Dedifferentiated amniotic fluid mesenchymal stem cell (primary cell): ENCODE results near the gene DDAH1.

ENCODE experiments used
- DNase-seq: peaks from one replicate; pipeline ENCODE4 v3.0.0-alpha.2; 2016; ENCODE audit errors: extremely low spot score

The DDAH1 gene

DNA sequence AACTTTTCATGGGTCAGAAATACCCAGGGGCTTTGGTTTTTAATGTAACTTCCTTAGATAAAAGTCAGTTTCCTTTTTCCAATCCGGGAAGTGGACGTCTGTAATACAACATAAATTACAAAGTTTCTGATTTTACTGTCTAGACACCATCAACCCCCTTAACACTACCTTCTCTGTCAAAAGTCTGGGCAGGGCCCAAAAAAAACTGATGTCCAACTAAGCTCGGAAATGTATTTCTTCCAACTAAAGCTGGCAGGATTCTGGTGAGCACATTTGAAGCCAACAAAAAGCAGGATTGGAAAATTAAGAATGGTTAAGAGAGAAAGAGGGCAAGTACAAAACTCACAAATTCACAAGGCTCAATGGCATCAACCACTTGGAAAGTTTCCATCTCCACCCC, 24.3 kb downstream of the DDAH1 start:
- DNase-seq, result no peak

DNA sequence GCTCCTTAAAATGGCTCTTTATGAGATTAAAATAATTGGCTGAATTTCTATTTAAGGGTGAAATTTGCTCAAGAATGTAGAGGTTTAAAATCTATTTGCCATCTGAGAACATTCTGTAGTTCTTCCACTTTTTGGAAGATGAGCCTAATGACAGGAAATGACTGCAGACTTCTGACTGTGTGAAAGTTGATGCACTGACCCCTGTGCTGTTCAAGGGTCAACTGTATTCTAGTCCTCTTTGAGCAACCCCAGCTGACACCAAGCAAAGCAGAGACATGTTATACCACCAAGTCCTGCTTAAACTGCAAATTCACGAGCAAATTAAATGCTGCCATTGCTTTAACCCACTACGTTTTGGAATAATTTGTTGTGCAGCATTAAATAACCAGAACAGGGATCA, 26.6 kb downstream of the DDAH1 start:
- DNase-seq, result no peak

DNA sequence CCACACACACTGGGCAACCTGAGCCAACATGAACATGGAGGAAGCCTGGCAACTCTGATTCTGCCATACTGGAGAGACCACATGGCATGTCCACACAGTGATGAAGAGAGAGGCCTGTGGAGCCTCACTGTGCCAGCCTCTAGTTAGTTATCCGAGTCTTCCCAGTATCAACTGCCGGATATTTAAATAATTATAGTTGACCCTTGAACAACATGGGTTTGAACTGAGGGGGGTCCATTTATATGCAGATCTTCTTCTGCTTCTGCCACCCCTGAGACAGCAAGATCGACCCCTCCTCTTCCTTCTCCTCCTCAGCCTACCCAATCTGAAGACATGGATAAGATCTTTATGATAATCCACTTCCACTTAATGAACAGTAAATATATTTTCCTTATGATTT, 27.8 kb downstream of the DDAH1 start:
- no peak for DNase-seq

DNA sequence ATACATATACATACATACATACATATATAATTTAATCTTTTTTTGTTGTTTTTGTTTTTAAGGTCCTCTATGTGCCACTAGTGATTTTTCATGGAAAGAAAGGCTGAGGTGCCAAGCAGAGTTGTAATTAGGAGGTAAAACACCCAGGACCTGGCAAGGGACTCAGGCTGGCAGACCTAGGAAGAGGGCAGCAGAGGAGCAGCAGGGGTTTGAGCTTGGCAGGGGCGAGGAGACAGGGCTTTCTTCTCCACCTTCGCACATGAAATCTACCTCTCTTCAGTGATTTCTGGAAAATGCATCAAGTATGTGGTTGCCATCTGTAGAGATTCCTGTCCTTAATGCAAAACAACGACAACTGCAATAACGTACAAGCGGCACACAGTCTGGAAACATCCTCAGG, 31.9 kb downstream of the DDAH1 start:
- no peak for DNase-seq

DNA sequence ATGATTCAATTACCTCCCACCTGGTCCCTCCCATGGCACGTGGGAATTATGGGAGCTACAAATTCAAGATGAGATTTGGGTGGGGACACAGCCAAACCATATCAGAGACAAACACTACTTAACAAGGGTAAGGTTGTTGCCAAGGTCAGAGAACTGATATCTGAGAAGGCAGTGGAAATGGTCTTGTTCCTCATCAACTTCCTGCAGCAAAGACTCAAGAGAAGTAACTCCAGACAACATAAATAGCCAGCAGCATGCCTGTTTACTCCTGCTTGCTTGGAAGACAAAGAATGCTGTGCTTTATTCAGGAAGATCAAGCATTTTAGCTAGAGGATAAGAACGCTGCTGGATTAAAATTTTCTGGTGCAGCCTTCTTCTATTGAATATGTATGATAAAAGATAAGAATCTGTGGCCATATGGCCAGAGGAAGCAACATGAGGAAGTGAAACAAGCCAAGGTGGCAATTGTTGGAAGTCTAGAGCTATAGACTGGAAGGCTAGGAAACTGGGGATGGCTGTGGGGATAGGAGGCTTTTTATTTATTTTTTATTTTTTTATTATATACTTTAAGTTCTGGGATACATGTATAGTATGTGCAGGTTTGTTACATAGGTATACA, 36.4 kb downstream of the DDAH1 start:
- no peak for DNase-seq

DNA sequence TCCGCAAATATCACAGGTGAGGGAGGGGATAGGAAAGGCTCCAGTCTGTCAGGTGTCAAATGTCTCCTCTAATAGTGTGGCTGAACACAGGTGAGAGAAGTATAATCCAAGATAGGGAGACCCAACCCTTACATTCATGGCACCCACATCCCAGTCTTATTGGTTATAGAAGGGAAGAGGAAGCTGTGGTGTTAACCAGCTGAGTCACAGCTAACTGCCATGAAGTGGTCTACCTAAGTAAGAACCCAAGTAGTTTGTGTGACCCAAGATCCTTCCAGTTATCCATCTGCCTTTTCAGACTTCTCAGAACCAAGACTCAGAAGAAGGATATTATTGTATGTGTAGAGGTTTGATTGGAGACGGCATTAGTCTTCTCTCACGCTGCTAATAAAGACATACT, 37.1 kb downstream of the DDAH1 start:
- DNase-seq, result no peak

DNA sequence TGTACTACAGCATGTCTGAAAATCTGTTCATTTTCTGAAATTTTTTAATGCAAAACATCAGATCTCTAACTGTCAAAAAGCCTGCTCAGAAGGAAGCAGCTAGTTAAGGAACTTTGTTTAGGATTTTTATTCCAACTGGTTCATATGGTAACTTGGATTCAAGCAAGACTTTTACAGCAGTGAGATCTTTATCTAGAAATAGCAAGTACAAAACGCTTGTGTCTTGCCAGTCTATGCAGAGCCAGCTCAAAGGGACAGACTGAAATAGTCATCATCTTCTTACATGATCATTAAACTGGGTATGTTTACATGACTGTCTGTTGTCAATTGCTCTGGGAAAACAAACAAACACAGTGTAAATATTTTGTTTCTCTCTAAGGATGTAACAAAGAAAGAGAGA, 37.6 kb downstream of the DDAH1 start:
- peak; percentile 65 for DNase-seq

DNA sequence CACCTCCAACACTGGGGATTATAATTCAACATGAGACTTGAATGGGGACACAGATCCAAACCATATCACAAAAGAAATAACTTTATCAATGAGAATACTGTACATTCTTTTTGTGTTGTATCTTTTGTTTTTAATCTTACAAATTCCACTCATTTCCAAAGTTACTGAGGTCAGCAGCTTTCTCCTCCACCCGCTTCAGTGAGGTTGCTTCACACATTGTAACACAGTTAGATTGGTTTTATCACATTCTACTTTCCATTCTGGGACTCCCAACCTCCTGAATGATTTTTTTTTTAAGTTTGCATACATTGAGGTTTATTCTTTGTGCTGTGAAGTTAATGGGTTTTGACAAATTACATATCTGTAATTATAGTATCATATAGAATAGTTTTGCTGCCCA, 43.8 kb downstream of the DDAH1 start:
- no peak for DNase-seq

DNA sequence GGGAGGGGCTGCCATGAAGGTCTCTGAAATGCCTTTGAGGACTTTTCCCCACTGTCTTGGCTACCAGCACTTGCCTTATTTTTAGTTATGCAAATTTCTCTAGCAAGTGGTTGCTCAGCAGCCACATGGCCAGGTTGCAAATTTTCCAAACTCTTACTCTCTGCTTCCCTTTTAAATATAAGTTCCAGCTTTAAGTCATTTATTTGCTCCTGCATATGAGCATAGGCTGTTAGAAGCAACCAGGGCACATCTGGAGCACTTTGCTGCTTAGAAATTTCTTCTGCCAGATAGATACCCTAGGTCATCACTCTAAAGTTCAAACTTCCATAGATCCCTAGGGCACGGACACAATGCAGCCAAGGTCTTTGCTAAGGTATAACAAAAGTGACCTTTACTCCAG, 44.8 kb downstream of the DDAH1 start:
- no peak for DNase-seq

DNA sequence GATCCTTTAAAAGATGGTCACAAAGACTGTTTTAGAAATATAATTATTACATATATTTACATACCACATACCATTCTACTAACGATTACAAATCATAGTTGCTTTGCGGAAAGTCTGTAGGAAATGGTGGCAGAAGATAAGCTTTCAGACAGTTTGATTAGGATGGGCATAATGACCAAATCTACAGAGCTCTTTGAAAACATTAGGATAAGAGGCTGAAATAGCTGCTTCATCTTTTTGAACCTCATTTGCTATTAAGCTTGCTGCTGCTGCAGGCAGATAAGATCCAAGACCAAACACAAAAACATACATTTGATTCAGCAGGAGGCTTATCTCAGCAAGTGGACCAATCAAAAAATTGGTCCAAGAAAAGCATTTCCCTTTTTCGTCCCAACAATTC, 47.1 kb downstream of the DDAH1 start:
- DNase-seq, result no peak

DNA sequence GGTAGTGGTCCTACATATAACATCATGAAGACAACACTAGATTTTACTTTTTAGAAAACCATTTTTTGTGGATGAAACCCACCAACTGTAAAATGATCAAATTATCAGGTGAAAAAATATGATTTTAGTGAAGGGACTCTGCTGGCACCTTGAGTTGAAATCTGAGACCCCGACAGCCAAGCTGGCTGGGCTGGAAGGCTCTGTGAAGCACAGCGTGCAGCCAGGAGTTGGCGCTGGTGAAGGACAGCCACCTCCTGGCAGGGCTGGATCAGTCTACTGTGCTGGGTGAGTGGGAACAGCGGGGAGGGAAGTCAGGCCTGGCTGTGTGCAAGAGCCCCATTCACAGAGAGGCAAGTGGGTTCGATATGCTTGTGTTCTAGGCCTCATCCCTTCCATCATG, 47.9 kb downstream of the DDAH1 start:
- no peak for DNase-seq

DNA sequence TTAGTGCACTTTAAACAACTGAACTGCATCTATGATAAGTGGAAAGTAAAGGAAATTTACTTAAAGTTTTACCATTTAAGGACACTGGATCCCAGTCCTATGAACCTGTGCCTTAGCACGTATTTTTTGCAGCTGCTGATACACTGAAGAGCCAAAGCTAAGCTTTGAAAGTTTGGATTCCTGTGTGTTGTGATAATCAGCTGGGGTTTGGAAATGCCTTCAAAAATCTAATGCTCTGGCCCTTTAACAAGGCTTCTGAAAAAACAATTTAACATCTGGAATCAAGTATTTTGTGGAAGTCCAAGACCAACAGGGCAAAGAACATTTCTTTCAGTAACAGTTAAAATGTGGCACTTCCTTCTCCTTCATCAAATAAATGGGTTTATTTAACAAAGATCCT, 51.8 kb downstream of the DDAH1 start:
- DNase-seq, result peak; percentile 49

DNA sequence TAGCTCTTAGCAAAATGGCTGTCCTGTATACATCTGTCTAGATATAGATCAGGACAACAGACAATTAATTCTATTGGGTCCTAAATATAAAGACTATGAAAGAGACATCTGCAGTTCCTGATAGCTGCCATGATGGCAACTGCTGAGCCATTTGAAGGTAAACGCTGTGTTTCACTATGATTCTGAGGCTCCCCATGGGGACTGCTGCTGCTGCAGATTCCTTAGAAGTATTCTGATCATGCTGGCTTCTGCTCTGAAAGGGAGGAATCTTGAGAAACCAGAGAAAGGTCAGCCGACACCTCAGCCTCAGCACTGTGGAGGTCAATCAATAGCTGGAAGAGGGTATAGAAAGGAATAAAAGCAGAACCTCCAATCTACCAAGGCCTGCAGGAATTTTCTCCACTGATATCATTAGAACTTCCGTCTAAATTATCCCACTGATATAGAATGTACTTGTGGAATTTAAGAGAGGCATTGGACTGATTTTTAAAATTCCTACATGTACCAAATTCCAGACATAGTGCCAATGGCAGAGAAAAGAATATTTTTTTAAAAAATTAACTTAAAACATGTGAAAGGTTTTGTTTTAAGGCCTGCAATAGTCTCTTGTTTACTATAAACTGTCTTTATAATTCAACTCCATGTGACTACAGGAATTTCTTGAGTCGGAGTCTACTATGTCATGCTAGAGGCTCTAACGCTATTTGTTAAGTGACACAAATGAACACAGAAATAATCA, 53.2 kb downstream of the DDAH1 start:
- DNase-seq, result peak; percentile 40

DNA sequence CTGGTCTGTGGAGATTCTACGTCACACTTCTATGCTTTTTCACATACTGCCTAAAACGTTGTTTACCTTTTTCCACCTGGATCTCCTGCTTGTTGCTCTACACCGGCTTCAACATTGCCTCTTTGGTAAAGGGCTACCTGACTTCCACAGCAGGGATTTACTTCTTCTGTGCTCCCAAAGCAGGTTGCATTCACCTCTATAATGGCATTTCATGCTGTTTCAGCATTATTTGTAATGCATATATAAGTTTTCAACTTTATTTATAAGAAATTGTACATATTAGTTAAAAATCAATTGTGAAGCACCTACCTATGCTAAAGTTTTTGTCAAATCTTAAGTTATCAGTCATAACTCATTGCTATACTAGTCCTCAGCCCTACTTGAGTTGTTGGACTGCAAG, 55.4 kb downstream of the DDAH1 start:
- DNase-seq, result no peak

DNA sequence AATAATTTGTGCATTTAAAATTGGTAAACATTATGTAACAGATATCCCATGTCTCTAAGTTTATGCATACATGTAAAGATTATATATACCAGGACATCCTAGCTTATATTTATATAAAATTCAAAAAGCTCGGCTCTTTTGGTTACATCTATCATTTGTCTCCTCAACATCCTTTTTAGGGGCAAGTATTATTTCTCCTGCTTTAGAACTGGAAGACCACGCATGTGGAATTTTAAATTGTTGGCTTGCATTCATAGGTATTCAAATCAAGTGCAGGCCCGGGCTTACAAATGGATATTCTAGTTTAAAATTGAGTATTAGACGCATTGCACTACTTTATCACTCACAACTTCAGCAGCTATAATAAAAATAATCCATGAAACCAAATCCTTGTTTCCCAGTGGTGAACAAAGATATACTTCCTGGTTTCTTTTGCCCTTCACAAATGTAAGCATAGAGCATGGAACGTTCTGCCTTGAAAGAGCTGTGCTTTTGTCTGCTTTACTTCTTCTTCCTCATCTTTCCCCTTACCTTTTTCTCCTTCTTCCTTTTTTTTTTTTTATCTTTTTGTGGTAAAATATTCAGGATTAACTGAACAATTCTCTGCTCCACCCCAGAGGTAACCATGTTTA, 57.1 kb downstream of the DDAH1 start:
- no peak for DNase-seq

DNA sequence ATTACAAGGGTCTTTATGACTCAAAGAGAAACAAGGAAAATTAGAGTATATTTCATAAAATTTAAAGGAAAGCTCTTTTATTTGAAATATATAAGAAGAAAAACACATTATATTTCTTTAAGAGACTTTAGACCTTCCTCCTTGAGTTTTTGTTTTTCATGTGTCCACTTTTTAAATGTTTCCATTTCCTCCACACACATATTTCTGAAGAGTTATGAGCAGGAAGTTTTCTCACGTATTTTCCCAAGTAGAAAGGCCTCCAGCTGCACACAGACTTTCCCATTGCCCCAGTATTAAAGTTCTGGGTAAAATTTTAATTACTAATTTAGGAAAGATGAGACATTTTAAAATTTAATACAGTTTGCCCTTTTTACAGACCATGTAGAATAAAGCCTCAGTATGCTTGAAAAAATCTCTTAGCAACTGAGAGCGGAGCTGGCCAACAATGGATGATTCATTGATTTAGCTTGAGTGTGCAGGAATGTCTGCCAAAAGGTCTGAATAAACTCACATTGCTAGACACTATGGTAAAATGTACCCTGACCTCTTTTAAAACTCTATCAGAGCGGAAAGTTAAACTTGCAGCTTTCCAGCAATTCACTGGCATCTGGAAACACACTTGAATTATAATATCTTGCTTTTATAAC, 57.9 kb downstream of the DDAH1 start:
- DNase-seq, result peak; percentile 93

DNA sequence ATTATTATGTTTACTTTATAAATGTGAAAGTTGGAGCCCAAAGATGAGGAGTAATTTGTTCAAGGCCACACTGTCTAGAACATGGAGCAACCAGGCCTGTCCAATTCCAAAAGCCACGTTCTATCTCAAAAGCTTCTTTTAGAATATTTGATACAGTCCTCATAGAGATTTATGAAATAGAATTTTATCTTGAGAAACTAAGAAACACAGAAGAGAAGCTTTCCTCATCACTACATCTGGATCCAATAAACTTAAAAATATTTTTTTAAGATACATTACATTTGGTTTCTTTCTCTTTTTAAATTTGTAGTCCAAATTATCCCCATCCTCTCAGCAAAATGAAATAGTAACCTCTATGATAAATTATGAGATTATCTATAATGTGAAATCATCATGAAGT, 58.9 kb downstream of the DDAH1 start:
- peak; percentile 32 for DNase-seq

DNA sequence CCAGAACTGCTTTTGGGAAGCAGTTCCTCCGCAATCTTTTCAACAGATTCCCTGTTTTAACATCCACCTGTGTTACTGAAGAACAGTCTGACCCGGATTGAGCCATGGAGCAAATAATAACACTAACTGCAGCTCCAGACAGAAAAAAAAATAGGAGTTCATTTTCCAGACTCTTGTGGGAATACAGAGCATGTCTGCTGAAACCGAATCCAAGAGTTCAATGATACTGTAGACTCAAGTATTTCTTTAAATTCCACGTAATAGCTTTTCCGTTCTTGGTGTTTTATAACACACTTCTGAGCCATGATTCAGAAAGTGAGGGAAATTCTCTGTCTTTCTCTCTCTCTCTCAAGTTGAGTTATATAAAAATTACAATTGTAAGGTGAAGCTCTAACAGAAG, 60.6 kb downstream of the DDAH1 start:
- DNase-seq, result no peak

DNA sequence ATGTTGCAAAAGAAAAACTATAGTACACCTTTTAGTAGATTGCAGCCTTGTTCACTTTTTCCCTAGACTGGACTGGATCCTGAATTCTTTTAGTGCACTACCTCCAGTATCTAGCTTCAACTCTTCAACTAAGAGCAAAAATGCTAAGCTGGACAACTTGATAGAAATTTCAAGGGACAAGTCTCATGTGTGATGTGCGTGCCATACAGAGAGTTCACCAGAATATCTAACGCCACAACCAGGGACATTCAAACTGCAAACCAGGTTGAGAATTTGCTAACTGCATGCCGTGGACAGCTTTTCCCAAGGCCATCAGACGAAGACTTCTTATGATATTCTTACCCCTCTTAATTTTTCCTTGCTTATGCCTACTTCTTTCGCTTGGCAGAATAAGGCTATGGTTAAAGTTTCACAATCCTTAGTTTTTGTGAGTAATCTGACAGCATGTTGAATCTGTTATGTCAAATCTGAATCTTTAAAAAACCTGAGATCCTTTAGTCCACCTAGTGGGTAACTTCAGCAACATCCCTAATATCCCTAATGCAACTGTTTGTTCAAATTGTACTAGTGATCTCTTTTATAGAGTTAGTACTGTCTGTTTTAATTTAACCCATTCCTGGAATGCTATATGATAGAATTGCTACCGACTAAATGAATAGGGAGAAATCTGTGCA, 66.4 kb downstream of the DDAH1 start:
- DNase-seq, result peak; percentile 38

DNA sequence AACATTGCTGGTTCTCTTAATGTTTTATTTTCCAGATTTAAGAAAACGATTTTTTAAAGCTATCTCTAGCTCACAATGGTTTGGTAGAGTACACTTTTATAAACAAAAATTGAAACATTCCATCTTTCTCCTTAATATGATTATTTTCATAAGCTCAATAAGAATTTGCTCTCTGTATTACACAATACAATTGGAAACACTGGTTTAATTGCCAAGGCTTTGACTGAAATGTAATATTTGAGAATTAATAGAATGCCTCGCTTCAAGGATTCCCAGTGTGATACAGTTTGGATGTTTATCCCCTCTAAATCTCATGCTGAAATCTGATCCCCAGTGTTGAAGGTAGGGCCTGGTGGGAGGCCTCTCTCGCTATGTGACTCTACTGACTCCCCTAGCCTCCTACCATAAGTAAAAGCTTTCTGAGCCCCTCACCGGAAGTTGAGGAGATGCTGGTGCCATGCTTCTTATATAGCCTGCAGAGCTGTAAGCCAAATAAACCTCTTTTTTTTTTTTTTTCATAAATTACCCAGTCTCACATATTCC, 67.4 kb downstream of the DDAH1 start:
- no peak for DNase-seq

DNA sequence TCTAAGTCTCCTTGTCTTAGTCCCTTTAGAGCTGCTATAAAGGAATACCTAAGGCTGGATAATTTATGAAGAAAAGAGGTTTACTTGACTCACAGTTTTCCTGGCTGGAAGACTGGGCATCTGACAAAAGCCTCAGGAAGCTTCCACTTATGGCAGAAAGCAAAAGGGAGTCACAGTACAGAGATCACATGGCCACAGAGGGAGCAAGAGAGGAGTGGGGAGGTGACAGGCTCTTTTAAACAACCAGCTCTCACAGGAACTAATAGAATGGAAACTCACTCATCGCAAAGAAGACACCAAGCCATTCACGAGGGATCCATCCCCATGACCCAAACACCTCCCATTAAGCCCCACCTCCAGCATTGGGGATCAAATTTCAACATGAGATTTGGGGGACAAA, 68.8 kb downstream of the DDAH1 start:
- DNase-seq, result no peak

DNA sequence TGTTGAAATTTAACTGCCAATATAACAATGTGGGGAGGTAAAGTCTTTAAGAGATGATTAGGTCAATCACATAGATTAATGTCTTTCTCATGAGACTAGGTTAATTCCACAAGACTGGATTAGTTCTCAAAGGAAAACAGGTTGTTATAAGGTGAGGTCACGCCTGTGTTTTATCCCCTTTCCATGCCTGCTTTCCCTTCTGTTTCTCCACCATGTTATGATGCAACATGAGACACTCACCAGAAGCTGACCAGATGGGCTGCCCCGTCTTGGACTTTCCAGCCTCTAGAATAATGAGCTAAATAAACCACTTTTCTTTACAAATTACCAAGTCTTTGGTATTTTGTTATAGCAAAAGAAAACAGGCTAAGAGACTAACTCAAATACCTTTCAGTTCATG, 70.8 kb downstream of the DDAH1 start:
- DNase-seq, result no peak
